Right atrium auricular region (tissue), 2 donors: Measurements from ENCODE around the gene SOCS6. TPM values are rescaled to one million over a fixed set of nuclear protein-coding genes. Genes with fewer than 3 reads are reported as not detected.

Experiments used
- DNase-seq: peaks from one replicate; pipeline ENCODE4 v3.0.0-alpha.2; 2019; ENCODE audit warnings: low spot score
- H3K27ac ChIP-seq, 2 donors: fragments of 200-600 bp; sonication (generic); 1 replicate in 1 of 2; 2 replicates in 1 of 2; pipeline ENCODE4 v1.5.1; 2016 to 2019
- H3K27me3 ChIP-seq, 2 donors: fragments of 200-600 bp; sonication (generic); one replicate each; pipeline versions ENCODE4 v1.5.1 to v1.6.0; 2017 to 2019
- H3K36me3 ChIP-seq: fragments of 200-600 bp; sonication (generic); one replicate; pipeline ENCODE4 v1.5.1; 2016
- H3K4me1 ChIP-seq, 2 donors: fragments of 200-600 bp; sonication (generic); one replicate each; pipeline versions ENCODE4 v1.5.1 to v1.6.0; 2017 to 2019
- H3K4me3 ChIP-seq, 2 donors: fragments of 200-600 bp; sonication (generic); 1 replicate in 1 of 2; 2 replicates in 1 of 2; pipeline ENCODE4 v1.5.1; 2017 to 2019; ENCODE audit warnings: mild to moderate bottlenecking in 1 of 2, moderate library complexity in 1 of 2
- H3K9me3 ChIP-seq, 2 donors: fragments of 200-600 bp; sonication (generic); one replicate each; pipeline ENCODE4 v1.5.1; 2019
- total RNA-seq, 2 donors: library from RNA; depleted of rRNA; stranded (reverse); fragments of >200 nt; gene quantifications; one replicate each; pipeline ENCODE4 v1.1.0, GENCODE V29; 2016
- TF ChIP-seq, protein P1 (sequence below), 2 donors: fragments of 200-600 bp; sonication (generic); IDR thresholded peaks; one replicate each; pipeline ENCODE4 v1.5.1; 2019; ENCODE audit warnings: antibody characterized with exemption in 2 of 2

Gene SOCS6
- total RNA-seq, 2 donors from 2014 or later: 16.2 to 18.7 TPM

DNA sequence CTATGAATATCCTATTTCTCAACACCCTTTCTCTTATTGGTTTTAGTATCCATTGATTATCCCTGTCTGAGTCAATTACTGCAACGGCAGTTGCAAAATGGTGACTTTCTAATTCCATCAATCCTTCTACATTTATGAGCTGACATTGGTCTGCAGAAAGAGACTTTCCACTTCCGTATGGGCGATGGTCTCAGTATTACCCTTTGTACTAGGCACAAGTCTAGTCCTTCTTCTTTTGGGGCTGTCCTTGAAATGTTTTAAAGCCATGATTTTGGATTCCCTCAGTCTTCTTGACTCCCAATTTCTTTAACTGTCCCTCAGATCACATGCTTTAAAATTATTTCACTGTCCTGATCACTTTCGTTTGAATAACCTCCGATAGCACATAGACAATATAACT is 32.7 kb upstream of the SOCS6 start:
- Histone ChIP-seq H3K4me1 (no peaks in the 10 kb centered on the region), H3K27me3 (no peaks in the 10 kb centered on the region), H3K4me3 (no peak overlapping the region), H3K27ac (no peak overlapping the region), H3K36me3 (no peaks in the 10 kb centered on the region), H3K9me3 (no peaks in the 10 kb centered on the region)
- TF ChIP-seq, protein P1, sequence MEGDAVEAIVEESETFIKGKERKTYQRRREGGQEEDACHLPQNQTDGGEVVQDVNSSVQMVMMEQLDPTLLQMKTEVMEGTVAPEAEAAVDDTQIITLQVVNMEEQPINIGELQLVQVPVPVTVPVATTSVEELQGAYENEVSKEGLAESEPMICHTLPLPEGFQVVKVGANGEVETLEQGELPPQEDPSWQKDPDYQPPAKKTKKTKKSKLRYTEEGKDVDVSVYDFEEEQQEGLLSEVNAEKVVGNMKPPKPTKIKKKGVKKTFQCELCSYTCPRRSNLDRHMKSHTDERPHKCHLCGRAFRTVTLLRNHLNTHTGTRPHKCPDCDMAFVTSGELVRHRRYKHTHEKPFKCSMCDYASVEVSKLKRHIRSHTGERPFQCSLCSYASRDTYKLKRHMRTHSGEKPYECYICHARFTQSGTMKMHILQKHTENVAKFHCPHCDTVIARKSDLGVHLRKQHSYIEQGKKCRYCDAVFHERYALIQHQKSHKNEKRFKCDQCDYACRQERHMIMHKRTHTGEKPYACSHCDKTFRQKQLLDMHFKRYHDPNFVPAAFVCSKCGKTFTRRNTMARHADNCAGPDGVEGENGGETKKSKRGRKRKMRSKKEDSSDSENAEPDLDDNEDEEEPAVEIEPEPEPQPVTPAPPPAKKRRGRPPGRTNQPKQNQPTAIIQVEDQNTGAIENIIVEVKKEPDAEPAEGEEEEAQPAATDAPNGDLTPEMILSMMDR (IDR thresholded peaks at IDR 0.05): no peak
- no peak for DNase-seq

DNA sequence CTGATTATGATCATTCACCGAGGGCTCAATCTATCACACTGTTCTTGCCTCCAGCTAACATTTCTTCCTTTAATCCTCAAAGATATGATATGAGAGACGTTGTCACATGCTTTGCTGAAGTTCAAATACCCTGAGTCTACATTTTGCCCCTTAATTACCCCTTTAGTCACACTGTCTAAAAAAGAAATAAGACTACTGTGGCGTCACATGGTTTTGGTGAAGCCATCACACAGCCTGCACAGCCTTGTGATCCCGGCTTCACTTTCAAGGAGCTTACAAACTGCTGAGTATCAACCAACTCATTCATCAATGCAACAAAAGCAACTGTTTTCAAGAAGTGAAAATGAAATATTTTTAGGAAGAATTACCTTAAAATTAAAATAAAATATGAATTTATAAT is 31.9 kb upstream of the SOCS6 start:
- TF ChIP-seq, protein P1 (IDR thresholded peaks at IDR 0.05): no peak
- H3K27ac ChIP-seq: no peak overlapping the region

DNA sequence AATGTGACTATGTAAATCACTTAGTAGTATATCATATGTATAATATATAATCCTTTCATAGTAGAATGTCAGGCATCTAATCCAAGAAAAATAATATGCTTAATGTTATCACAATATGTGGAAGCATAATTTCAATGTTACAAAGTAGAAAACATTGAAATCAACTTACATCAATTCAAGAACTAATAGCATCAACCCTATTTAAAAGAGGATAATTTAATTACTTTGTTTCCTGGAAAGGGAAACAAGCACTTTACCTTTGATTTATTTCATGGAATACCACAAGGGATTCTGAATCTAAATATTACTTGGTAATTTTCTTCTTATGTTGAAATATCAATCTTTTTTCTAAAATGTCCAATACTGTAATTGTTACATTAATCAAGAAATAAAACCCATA is 30.6 kb upstream of the SOCS6 start:
- Histone ChIP-seq H3K9me3 (no peaks in the 10 kb centered on the region), H3K36me3 (no peaks in the 10 kb centered on the region), H3K4me3 (no peak overlapping the region), H3K27ac (no peak overlapping the region), H3K4me1 (no peaks in the 10 kb centered on the region), H3K27me3 (no peaks in the 10 kb centered on the region)
- TF ChIP-seq, protein P1 (IDR thresholded peaks at IDR 0.05): no peak
- no peak for DNase-seq

More for the DNA sequence above, 31.9 kb upstream of the SOCS6 start:
- Histone ChIP-seq H3K4me3 (no peak overlapping the region), H3K4me1 (no peaks in the 10 kb centered on the region), H3K9me3 (no peaks in the 10 kb centered on the region), H3K36me3 (no peaks in the 10 kb centered on the region), H3K27me3 (no peaks in the 10 kb centered on the region)
- no peak for DNase-seq

DNA sequence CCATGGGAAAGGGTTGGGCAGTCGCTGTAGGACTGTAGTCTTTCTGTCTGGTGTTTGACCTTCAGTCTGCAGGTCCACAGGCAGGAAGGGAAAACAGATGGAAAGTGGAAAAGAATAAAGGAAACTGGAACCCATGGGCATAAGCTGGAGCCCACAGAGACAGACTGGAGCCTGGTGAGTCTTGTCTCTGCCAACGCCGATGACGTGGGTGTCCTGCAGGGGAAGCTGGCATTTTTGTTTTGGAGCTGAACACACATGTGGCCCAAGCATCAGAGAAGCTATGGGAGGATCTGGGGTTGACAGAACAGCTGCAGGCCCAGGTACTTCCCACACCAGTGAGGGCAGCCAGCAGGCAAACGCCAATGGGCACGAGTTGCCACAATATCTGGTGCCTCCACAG is 28.2 kb upstream of the SOCS6 start:
- no peak for DNase-seq
- H3K27ac ChIP-seq: no peak overlapping the region
- no peaks in the 10 kb centered on the region for H3K27me3 ChIP-seq

DNA sequence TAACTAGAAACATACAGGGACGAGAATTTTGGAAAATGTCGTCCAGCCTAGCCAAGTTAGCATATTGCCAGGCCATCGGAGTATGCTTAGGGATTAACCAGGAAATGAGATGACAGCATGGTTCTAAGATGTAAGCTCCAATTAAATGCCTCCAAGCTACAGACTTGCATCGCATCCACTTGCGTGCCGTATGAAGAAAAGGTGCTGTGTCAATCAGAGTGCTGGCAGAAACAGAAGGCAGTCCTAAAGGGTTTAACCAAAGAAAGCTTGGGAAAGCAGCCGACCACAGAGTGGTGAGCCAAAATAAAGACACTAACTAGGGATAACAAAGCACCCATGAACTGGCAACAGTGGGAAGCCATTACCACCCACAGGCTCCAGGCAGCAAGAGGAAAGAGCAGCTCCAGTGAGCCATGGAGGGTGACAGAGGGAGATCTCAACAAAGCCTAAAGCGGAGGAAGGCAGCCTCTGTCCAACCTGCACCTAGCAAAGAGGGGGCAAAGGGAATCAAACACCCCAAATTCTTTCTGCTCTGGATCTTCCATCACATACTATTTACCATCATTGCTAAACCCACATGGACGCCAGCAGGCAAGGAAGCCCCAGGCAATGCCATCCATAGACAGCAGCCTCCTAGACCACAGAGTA is 27.6 kb upstream of the SOCS6 start:
- Histone ChIP-seq H3K4me1 (no peaks in the 10 kb centered on the region), H3K36me3 (no peaks in the 10 kb centered on the region), H3K27ac (no peak overlapping the region), H3K4me3 (no peak overlapping the region), H3K9me3 (no peaks in the 10 kb centered on the region), H3K27me3 (no peaks in the 10 kb centered on the region)
- TF ChIP-seq, protein P1 (IDR thresholded peaks at IDR 0.05): no peak
- DNase-seq: no peak

More for the DNA sequence above, 28.2 kb upstream of the SOCS6 start:
- H3K4me3 ChIP-seq: no peak overlapping the region
- H3K36me3 ChIP-seq: no peaks in the 10 kb centered on the region
- TF ChIP-seq, protein P1 (IDR thresholded peaks at IDR 0.05): no peak
- no peaks in the 10 kb centered on the region for H3K4me1 ChIP-seq
- H3K9me3 ChIP-seq: no peaks in the 10 kb centered on the region

DNA sequence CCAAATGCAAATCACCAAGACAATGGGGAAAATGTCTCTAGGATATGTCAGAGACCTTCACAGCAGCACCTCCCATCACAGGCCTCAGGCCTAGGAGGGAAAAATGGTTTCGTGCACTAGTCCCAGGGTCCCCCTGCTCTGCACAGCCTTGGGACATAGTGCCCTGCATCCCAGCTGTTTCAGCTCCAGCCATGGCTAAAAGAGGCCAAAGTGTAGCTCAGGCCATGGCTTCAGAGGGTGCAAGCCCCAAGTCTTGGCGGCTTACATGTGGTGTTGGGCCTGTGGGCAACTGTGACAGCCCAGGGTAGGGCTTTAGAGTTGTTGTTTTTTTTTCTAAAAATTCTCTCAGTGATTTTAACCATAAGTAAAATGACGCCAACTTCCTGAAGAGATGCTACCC is 25.5 kb upstream of the SOCS6 start:
- H3K4me3 ChIP-seq: no peak overlapping the region
- H3K9me3 ChIP-seq: no peaks in the 10 kb centered on the region
- no peaks in the 10 kb centered on the region for H3K27me3 ChIP-seq
- H3K4me1 ChIP-seq: no peaks in the 10 kb centered on the region
- DNase-seq: no peak
- no peak overlapping the region for H3K27ac ChIP-seq
- TF ChIP-seq, protein P1 (IDR thresholded peaks at IDR 0.05): no peak
- no peaks in the 10 kb centered on the region for H3K36me3 ChIP-seq
